WTC11 (cell line): Measurements from ENCODE around the gene DTHD1.

Source experiments
- ATF1 ChIP-seq: sonication (generic); formaldehyde crosslinking; IDR thresholded peaks from 2 replicates; pipeline ENCODE4 v1.8.1; 2023; ENCODE audit warnings: mild to moderate bottlenecking, moderate library complexity, missing genetic modification reagents
- ATF3 ChIP-seq: sonication (generic); formaldehyde crosslinking; conservative IDR thresholded peaks from 2 replicates; pipeline ENCODE4 v1.8.1; 2022; ENCODE audit warnings: mild to moderate bottlenecking, missing genetic modification reagents
- ELF4 ChIP-seq: sonication (generic); formaldehyde crosslinking; IDR thresholded peaks from 2 replicates; pipeline ENCODE4 v1.8.1; 2022; ENCODE audit warnings: low read depth, mild to moderate bottlenecking, moderate library complexity, missing genetic modification reagents
- SP1 ChIP-seq: sonication (generic); formaldehyde crosslinking; conservative IDR thresholded peaks from 2 replicates; pipeline ENCODE4 v1.8.1; 2022; ENCODE audit warnings: missing genetic modification reagents
- USF1 ChIP-seq: sonication (generic); formaldehyde crosslinking; IDR thresholded peaks from 2 replicates; pipeline ENCODE4 v1.8.0; 2022; ENCODE audit warnings: mild to moderate bottlenecking, missing genetic modification reagents
- ZSCAN18 ChIP-seq: fragments of 250-450 bp; sonication (Bioruptor Pico); IDR thresholded peaks from 2 replicates; pipeline ENCODE4 v2.1.2; 2022; ENCODE audit warnings: mild to moderate bottlenecking, moderate library complexity
- TF ChIP-seq, protein P1 (sequence below): sonication (generic); formaldehyde crosslinking; IDR thresholded peaks from 2 replicates; pipeline ENCODE4 v1.8.0; 2022; ENCODE audit warnings: mild to moderate bottlenecking, missing genetic modification reagents
- TF ChIP-seq, protein P2 (sequence below): fragments of 200-600 bp; IDR thresholded peaks from 2 replicates; pipeline ENCODE4 v1.8.0; 2022; ENCODE audit warnings: antibody characterized with exemption

- TF ChIP-seq, protein P1, sequence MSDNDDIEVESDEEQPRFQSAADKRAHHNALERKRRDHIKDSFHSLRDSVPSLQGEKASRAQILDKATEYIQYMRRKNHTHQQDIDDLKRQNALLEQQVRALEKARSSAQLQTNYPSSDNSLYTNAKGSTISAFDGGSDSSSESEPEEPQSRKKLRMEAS (CRISPR knock-in tag): no peak
- TF ChIP-seq ZSCAN18 (CRISPR knock-in tag) (no peak), ELF4 (CRISPR knock-in tag) (no peak), SP1 (CRISPR knock-in tag) (no peak), ATF3 (no peak), USF1 (CRISPR knock-in tag) (no peak), ATF1 (CRISPR knock-in tag) (no peak)
- TF ChIP-seq, protein P2, sequence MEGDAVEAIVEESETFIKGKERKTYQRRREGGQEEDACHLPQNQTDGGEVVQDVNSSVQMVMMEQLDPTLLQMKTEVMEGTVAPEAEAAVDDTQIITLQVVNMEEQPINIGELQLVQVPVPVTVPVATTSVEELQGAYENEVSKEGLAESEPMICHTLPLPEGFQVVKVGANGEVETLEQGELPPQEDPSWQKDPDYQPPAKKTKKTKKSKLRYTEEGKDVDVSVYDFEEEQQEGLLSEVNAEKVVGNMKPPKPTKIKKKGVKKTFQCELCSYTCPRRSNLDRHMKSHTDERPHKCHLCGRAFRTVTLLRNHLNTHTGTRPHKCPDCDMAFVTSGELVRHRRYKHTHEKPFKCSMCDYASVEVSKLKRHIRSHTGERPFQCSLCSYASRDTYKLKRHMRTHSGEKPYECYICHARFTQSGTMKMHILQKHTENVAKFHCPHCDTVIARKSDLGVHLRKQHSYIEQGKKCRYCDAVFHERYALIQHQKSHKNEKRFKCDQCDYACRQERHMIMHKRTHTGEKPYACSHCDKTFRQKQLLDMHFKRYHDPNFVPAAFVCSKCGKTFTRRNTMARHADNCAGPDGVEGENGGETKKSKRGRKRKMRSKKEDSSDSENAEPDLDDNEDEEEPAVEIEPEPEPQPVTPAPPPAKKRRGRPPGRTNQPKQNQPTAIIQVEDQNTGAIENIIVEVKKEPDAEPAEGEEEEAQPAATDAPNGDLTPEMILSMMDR: no peak
These were observed 67.1 kb downstream of the DTHD1 start for GRCh38 chr4:36348403-36348938.
